ENCODE measurements around the gene ZSWIM6. TPM values are rescaled to one million over a fixed set of nuclear protein-coding genes. Genes with fewer than 3 reads are reported as not detected.

ZSWIM6 gene
- total RNA-seq, 1 experiment from 2014 or later: 12.9 TPM

DNA sequence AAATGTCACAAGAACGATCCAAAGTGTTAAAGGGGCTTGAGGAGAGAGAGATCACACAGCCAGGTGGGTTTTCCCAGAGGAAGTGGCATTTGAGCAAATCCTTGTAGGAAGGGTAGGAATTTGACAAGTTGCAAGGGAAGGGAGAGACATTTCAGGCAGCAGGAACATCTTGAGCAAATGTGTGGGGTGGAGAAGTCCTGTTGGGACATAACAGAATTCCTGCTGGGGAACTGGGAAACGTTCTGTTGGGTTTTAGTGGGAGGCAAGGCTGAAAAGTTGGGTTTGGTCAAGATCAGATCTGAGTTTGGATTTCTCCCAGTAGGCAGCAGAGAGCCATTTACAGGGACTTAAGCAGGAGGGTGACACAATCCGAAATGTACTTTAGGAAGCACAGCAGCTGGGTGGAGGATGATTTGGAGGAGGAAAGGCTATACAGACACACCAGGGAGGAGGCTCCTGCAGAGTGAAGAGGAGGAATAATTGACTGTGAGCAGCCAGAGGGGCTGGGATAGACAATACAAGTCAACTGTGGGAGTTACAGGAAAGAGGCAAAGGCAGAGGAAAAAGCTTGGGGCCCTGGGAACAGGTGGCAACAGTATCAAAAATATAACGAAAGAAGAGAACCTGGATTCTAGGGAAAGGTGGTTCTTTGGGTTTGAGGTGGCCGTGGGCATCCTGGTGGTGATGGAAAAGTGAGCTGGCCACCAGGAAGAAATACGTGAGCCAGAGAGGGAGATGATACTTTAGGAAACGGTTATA is 3.1 kb upstream of the ZSWIM6 start:
- BruUV-seq (replicated peaks): no TSS peak
- peak overlapping the region; percentile 64 for H3K27ac ChIP-seq
- no peaks in the 10 kb centered on the region for H3K27me3 ChIP-seq (ENCODE audit: insufficient read depth, low read depth)
- peaks cover 6% of the 10 kb centered on the region for H4K20me1 ChIP-seq (ENCODE audit: insufficient read depth)
- H2AFZ ChIP-seq: peak overlapping the region; percentile 93
- H3K36me3 ChIP-seq (ENCODE audit: low read depth): no peaks in the 10 kb centered on the region
- H3K4me2 ChIP-seq: peak overlapping the region; percentile 91
- peak overlapping the region; percentile 97; the same call in 1 of the 2 replicates for H3K4me3 ChIP-seq
- peaks cover 22% of the 10 kb centered on the region for H3K79me2 ChIP-seq (ENCODE audit: low read depth)
- TF ChIP-seq EZH2 (IDR thresholded peaks at IDR 0.05; ENCODE audit: low read depth) (no peak), CTCF (conservative IDR thresholded peaks at IDR 0.05) (no peak)
- H3F3A ChIP-seq (ENCODE audit: insufficient read depth, low read depth): peaks cover 28% of the 10 kb centered on the region; the same call in 1 of the 2 replicates
- peaks cover 50% of the 10 kb centered on the region for H3K4me1 ChIP-seq (replicated peaks; ENCODE audit: insufficient read depth)
- ChIA-PET POLR2A (ENCODE audit: unreplicated experiment) (interaction anchor here (1.5 kb wide), 1 partner anchor 25 kb away, joined by 5 read pairs; no protein-coding TSS in a partner anchor), CTCF (interaction anchor here (0.6 to 1.0 kb wide), 4 partner anchors 17 to 161 kb away, joined by 3 to 4 read pairs (median 3); no protein-coding TSS in a partner anchor)
- H3K9me2 ChIP-seq (ENCODE audit: insufficient read depth): no peaks in the 10 kb centered on the region
- intact Hi-C loops (cut with micrococcal nuclease; ENCODE audit: unreplicated experiment): no loop called here
- H3K9me3 ChIP-seq (ENCODE audit: insufficient read depth, low read depth): no peaks in the 10 kb centered on the region
- DNase-seq: no peak

GRCh38 chr5:61329550-61330128 is 2.4 kb upstream of the ZSWIM6 start:
- Histone ChIP-seq H3K27ac (peak overlapping the region; percentile 64), H2AFZ (peak overlapping the region; percentile 93), H3K4me2 (peak overlapping the region; percentile 91), H3K27me3 (ENCODE audit: insufficient read depth, low read depth) (no peaks in the 10 kb centered on the region), H3F3A (ENCODE audit: insufficient read depth, low read depth) (peaks cover 28% of the 10 kb centered on the region; the same call in 1 of the 2 replicates), H3K9me3 (ENCODE audit: insufficient read depth, low read depth) (no peaks in the 10 kb centered on the region), H3K4me1 (replicated peaks; ENCODE audit: insufficient read depth) (peaks cover 57% of the 10 kb centered on the region), H3K4me3 (peak overlapping the region; percentile 97), H3K9me2 (ENCODE audit: insufficient read depth) (no peaks in the 10 kb centered on the region), H3K36me3 (ENCODE audit: low read depth) (no peaks in the 10 kb centered on the region), H4K20me1 (ENCODE audit: insufficient read depth) (peaks cover 13% of the 10 kb centered on the region), H3K79me2 (ENCODE audit: low read depth) (peaks cover 29% of the 10 kb centered on the region)
- TF ChIP-seq EZH2 (IDR thresholded peaks at IDR 0.05; ENCODE audit: low read depth) (no peak), CTCF (conservative IDR thresholded peaks at IDR 0.05) (no peak)
- no TSS peak for BruUV-seq (replicated peaks)
- CTCF ChIA-PET: interaction anchor here (0.6 to 1.0 kb wide), 4 partner anchors 17 to 162 kb away, joined by 3 to 4 read pairs (median 3); no protein-coding TSS in a partner anchor
- DNase-seq: peak in 1 of 2 experiments; percentile 74
- POLR2A ChIA-PET (ENCODE audit: unreplicated experiment): interaction anchor here (1.5 kb wide), 1 partner anchor 25 kb away, joined by 5 read pairs; no protein-coding TSS in a partner anchor
- intact Hi-C loops (cut with micrococcal nuclease; ENCODE audit: unreplicated experiment): loop anchor here (5.0 kb wide), 2 partner anchors 37 to 72 kb away; no protein-coding TSS in a partner anchor

DNA sequence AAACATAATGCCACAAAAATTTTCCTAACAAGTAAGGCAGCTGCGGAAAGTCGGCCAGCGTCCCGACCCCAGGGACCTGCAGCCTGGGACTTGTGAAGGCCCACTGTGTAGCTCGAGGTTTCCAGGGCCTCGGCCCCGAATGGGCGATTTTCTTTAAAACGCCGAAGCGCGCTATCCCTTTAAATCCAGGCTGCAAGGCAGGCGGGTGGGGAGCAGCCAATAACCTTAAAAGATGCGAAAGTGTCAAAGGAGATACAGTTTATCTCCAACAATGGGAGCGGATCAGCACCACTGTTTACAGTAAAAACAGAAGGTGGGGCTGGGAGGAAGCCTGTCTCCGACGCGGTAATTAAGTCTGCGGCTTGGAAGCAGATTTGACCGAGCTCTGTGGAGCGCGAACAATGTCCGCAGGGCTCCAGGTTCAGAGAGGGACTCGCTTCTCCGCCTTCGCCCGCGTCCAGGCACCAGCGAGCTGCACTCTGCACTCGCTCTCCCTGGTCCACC is 1.7 kb upstream of the ZSWIM6 start:
- no peaks in the 10 kb centered on the region for H3K9me3 ChIP-seq (ENCODE audit: insufficient read depth, low read depth)
- H3K4me3 ChIP-seq: peak overlapping the region; percentile 97
- H3K9me2 ChIP-seq (ENCODE audit: insufficient read depth): no peaks in the 10 kb centered on the region
- peak overlapping the region; percentile 64 for H3K27ac ChIP-seq
- H3K79me2 ChIP-seq (ENCODE audit: low read depth): peaks cover 36% of the 10 kb centered on the region
- H4K20me1 ChIP-seq (ENCODE audit: insufficient read depth): peaks cover 20% of the 10 kb centered on the region
- H3K36me3 ChIP-seq (ENCODE audit: low read depth): no peaks in the 10 kb centered on the region
- peaks cover 28% of the 10 kb centered on the region; the same call in 1 of the 2 replicates for H3F3A ChIP-seq (ENCODE audit: insufficient read depth, low read depth)
- H3K27me3 ChIP-seq (ENCODE audit: insufficient read depth, low read depth): no peaks in the 10 kb centered on the region
- ChIA-PET POLR2A (ENCODE audit: unreplicated experiment) (interaction anchor here (0.5 to 1.6 kb wide), 3 partner anchors 19 to 222 kb away, joined by 3 to 18 read pairs (median 5); no protein-coding TSS in a partner anchor), CTCF (interaction anchor here (1.0 kb wide), 1 partner anchor 324 kb away, joined by 6 read pairs; no protein-coding TSS in a partner anchor)
- BruUV-seq (replicated peaks): no TSS peak
- intact Hi-C loops (cut with micrococcal nuclease; ENCODE audit: unreplicated experiment): loop anchor here (5.0 kb wide), 2 partner anchors 38 to 73 kb away; no protein-coding TSS in a partner anchor
- peaks cover 58% of the 10 kb centered on the region for H3K4me1 ChIP-seq (replicated peaks; ENCODE audit: insufficient read depth)
- peak overlapping the region; percentile 93 for H2AFZ ChIP-seq
- DNase-seq: peak in 1 of 2 experiments; percentile 59
- H3K4me2 ChIP-seq: peak overlapping the region; percentile 91
- TF ChIP-seq CTCF (conservative IDR thresholded peaks at IDR 0.05) (no peak), EZH2 (IDR thresholded peaks at IDR 0.05; ENCODE audit: low read depth) (no peak)
